HEK293 (cell line): ENCODE results near the gene BTBD9.

ENCODE experiments used
- CTCF ChIA-PET: fragments of 350-600 bp; formaldehyde crosslinking; extraction: SDS; loops from one replicate; lab custom pipeline; 2021; ENCODE audit warnings: antibody characterized with exemption; lab: Yijun Ruan, JAX
- POLR2A ChIA-PET: fragments of 300-600 bp; formaldehyde crosslinking; extraction: SDS; loops from one replicate; lab custom pipeline; 2020; ENCODE audit warnings: antibody characterized with exemption, inconsistent platforms; lab: Yijun Ruan, JAX
- H3K27ac ChIP-seq: fragments of 200-500 bp; sonication (Bioruptor generic); 2 replicates; pipeline ENCODE4 v1.5.1; 2014; ENCODE audit warnings: low read depth, low read length, control low read depth, inconsistent platforms; ENCODE audit errors: extremely low read depth
- H3K36me3 ChIP-seq, 2 experiments: fragments of 200-500 bp in 1 of 2; sonication (Bioruptor generic) in 1 of 2; 1 replicate in 1 of 2; 2 replicates in 1 of 2; pipeline ENCODE4 v1.5.1; 2014 to 2017; ENCODE audit warnings: inconsistent platforms in 2 of 2, low read length in 2 of 2; ENCODE audit not compliant: control insufficient read depth in 2 of 2, insufficient read depth in 1 of 2
- H3K4me1 ChIP-seq: fragments of 200-500 bp; sonication (Bioruptor generic); 2 replicates; pipeline ENCODE4 v1.5.1; 2014; ENCODE audit warnings: mild to moderate bottlenecking, low read length, inconsistent platforms; ENCODE audit not compliant: control insufficient read depth, insufficient read depth
- H3K4me3 ChIP-seq: 2 replicates; pipeline ENCODE4 v1.5.1; 2011; ENCODE audit warnings: low read depth, mild to moderate bottlenecking, control low read depth, low read length, moderate library complexity
- H3K9me3 ChIP-seq: fragments of 200-500 bp; sonication (Bioruptor generic); 2 replicates; pipeline ENCODE4 v1.5.1; 2014; ENCODE audit warnings: low read depth, low read length, inconsistent platforms; ENCODE audit not compliant: control insufficient read depth, insufficient read depth
- ELK4 ChIP-seq: IDR thresholded peaks from 2 replicates; pipeline ENCODE4 v1.6.1; 2011; ENCODE audit warnings: mild to moderate bottlenecking, low read depth, low read length, borderline replicate concordance
- GLI4 ChIP-seq: fragments of 450-650 bp; formaldehyde crosslinking; IDR thresholded peaks from 2 replicates; pipeline ENCODE4 v1.5.1; 2016; ENCODE audit warnings: missing biosample characterization, missing genetic modification characterization
- HOXD13 ChIP-seq: sonication (generic); formaldehyde crosslinking; IDR thresholded peaks from 2 replicates; pipeline ENCODE4 v1.8.0; 2022; ENCODE audit warnings: missing genetic modification reagents, borderline replicate concordance
- MYNN ChIP-seq: fragments of 450-650 bp; formaldehyde crosslinking; IDR thresholded peaks from 2 replicates; pipeline ENCODE4 v1.5.1; 2016; ENCODE audit warnings: missing biosample characterization, missing genetic modification characterization, borderline replicate concordance
- PBX3 ChIP-seq: sonication (generic); formaldehyde crosslinking; IDR thresholded peaks from 2 replicates; pipeline ENCODE4 v1.8.1; 2022; ENCODE audit warnings: mild to moderate bottlenecking, moderate library complexity, missing genetic modification reagents
- PRDM1 ChIP-seq: fragments of 450-650 bp; formaldehyde crosslinking; IDR thresholded peaks from 2 replicates; pipeline ENCODE4; 2016; ENCODE audit warnings: missing biosample characterization, missing genetic modification characterization
- REST ChIP-seq: fragments of 450-650 bp; formaldehyde crosslinking; IDR thresholded peaks from 2 replicates; pipeline ENCODE4 v1.5.1; 2016; ENCODE audit warnings: missing biosample characterization, missing genetic modification characterization
- SCRT2 ChIP-seq: fragments of 450-650 bp; formaldehyde crosslinking; IDR thresholded peaks from 2 replicates; pipeline ENCODE4 v1.5.1; 2016; ENCODE audit warnings: missing biosample characterization, missing genetic modification characterization
- TSHZ1 ChIP-seq: fragments of 450-650 bp; formaldehyde crosslinking; IDR thresholded peaks from 2 replicates; pipeline ENCODE4 v1.5.1; 2016; ENCODE audit warnings: missing biosample characterization, missing genetic modification characterization, borderline replicate concordance
- ZBTB1 ChIP-seq: fragments of 450-650 bp; formaldehyde crosslinking; IDR thresholded peaks from 2 replicates; pipeline ENCODE4 v1.5.1; 2016; ENCODE audit warnings: missing biosample characterization, missing genetic modification characterization
- ZBTB20 ChIP-seq: fragments of 450-650 bp; formaldehyde crosslinking; IDR thresholded peaks from 2 replicates; pipeline ENCODE4 v1.5.1; 2016; ENCODE audit warnings: missing biosample characterization, missing genetic modification characterization
- ZBTB26 ChIP-seq: fragments of 450-650 bp; formaldehyde crosslinking; optimal IDR thresholded peaks from 2 replicates; pipeline ENCODE3; 2016; ENCODE audit warnings: missing biosample characterization, mild to moderate bottlenecking, missing genetic modification characterization
- ZIC2 ChIP-seq: fragments of 450-650 bp; formaldehyde crosslinking; IDR thresholded peaks from 2 replicates; pipeline ENCODE4 v1.5.1; 2016; ENCODE audit warnings: missing biosample characterization, missing genetic modification characterization
- ZNF112 ChIP-seq: fragments of 450-650 bp; formaldehyde crosslinking; IDR thresholded peaks from 2 replicates; pipeline ENCODE4 v1.5.0; 2017; ENCODE audit warnings: missing biosample characterization, missing genetic modification characterization
- ZNF133 ChIP-seq: fragments of 450-650 bp; formaldehyde crosslinking; IDR thresholded peaks from 2 replicates; pipeline ENCODE4 v1.5.1; 2016; ENCODE audit warnings: missing biosample characterization, missing genetic modification characterization
- ZNF211 ChIP-seq: fragments of 450-650 bp; formaldehyde crosslinking; IDR thresholded peaks from 2 replicates; pipeline ENCODE4 v1.5.1; 2016; ENCODE audit warnings: low read depth, missing biosample characterization, missing genetic modification characterization
- ZNF292 ChIP-seq: fragments of 450-650 bp; formaldehyde crosslinking; IDR thresholded peaks from 2 replicates; pipeline ENCODE4 v1.5.1; 2016; ENCODE audit warnings: low read depth, missing biosample characterization, missing genetic modification characterization, borderline replicate concordance
- ZNF48 ChIP-seq: fragments of 450-650 bp; formaldehyde crosslinking; IDR thresholded peaks from 2 replicates; pipeline ENCODE4 v1.5.1; 2016; ENCODE audit warnings: missing biosample characterization, missing genetic modification characterization
- ZNF521 ChIP-seq: fragments of 450-650 bp; formaldehyde crosslinking; IDR thresholded peaks from 2 replicates; pipeline ENCODE4 v1.5.1; 2017; ENCODE audit warnings: missing biosample characterization, mild to moderate bottlenecking, missing genetic modification characterization
- ZNF560 ChIP-seq: fragments of 450-650 bp; formaldehyde crosslinking; IDR thresholded peaks from 2 replicates; pipeline ENCODE4 v1.5.1; 2017; ENCODE audit warnings: missing biosample characterization, missing genetic modification characterization, borderline replicate concordance
- ZNF624 ChIP-seq: fragments of 450-650 bp; formaldehyde crosslinking; IDR thresholded peaks from 2 replicates; pipeline ENCODE4 v1.5.1; 2017; ENCODE audit warnings: missing biosample characterization, missing genetic modification characterization
- ZNF645 ChIP-seq: fragments of 450-650 bp; formaldehyde crosslinking; IDR thresholded peaks from 2 replicates; pipeline ENCODE4; 2016; ENCODE audit warnings: missing biosample characterization, missing genetic modification characterization
- ZNF747 ChIP-seq: fragments of 450-650 bp; formaldehyde crosslinking; IDR thresholded peaks from 2 replicates; pipeline ENCODE4 v1.5.1; 2016; ENCODE audit warnings: missing biosample characterization, missing genetic modification characterization

The BTBD9 gene

GRCh38 chr6:38387971-38388370, 251.8 kb downstream of the BTBD9 start:
- ChIA-PET CTCF (interaction anchor here (1.2 kb wide), 1 partner anchor 106 kb away, joined by 4 read pairs; no protein-coding TSS in a partner anchor), POLR2A (no interaction called here)
- Histone ChIP-seq H3K27ac (no peak overlapping the region), H3K4me1 (no peaks in the 10 kb centered on the region), H3K4me3 (no peak overlapping the region), H3K36me3 (no peaks in the 10 kb centered on the region)
- TF ChIP-seq ELK4 (no peak), ZNF112 (tag by site-specific recombination) (no peak), SCRT2 (tag by site-specific recombination) (no peak), TSHZ1 (no peak), ZBTB26 (no peak), PBX3 (CRISPR knock-in tag) (no peak), HOXD13 (CRISPR knock-in tag) (no peak), ZNF747 (tag by site-specific recombination) (no peak), ZIC2 (no peak), MYNN (tag by site-specific recombination) (no peak), ZNF521 (tag by site-specific recombination) (no peak)
- TF ChIP-seq, all 188 proteins: peak for 0
- H3K9me3 ChIP-seq, result no peaks in the 10 kb centered on the region

- H3K4me3 ChIP-seq, result no peak overlapping the region
- POLR2A ChIA-PET, result no interaction called here
- TF ChIP-seq ZNF211 (no peak), ZNF48 (tag by site-specific recombination) (no peak), ZNF624 (tag by site-specific recombination) (no peak), ZBTB1 (tag by site-specific recombination) (no peak), ZNF133 (tag by site-specific recombination) (no peak), SCRT2 (tag by site-specific recombination) (no peak), GLI4 (tag by site-specific recombination) (no peak), ZBTB20 (tag by site-specific recombination) (no peak), REST (tag by site-specific recombination) (no peak), ZNF292 (no peak), ZNF645 (tag by site-specific recombination) (no peak), ZNF560 (tag by site-specific recombination) (no peak), PRDM1 (tag by site-specific recombination) (no peak)
Measured at GRCh38 chr6:38387461-38387860, 252.3 kb downstream of the BTBD9 start.

More at GRCh38 chr6:38387461-38387860, 252.3 kb downstream of the BTBD9 start:
- H3K27ac ChIP-seq, result no peak overlapping the region
- H3K4me1 ChIP-seq, result no peaks in the 10 kb centered on the region
- H3K36me3 ChIP-seq, result no peaks in the 10 kb centered on the region
- CTCF ChIA-PET, result no interaction called here
- H3K9me3 ChIP-seq, result no peaks in the 10 kb centered on the region
